ENCODE measurements around the gene OR6F1. TPM values are rescaled to one million over a fixed set of nuclear protein-coding genes. Genes with fewer than 3 reads are reported as not detected.
"Not testable (repeated sequence)": the region's sequence is repeated elsewhere in the genome, so short reads cannot be mapped to it uniquely, and the experiment has no call there.

OR6F1 gene
- total RNA-seq, 1 donor from 2014 or later, result not detected

DNA sequence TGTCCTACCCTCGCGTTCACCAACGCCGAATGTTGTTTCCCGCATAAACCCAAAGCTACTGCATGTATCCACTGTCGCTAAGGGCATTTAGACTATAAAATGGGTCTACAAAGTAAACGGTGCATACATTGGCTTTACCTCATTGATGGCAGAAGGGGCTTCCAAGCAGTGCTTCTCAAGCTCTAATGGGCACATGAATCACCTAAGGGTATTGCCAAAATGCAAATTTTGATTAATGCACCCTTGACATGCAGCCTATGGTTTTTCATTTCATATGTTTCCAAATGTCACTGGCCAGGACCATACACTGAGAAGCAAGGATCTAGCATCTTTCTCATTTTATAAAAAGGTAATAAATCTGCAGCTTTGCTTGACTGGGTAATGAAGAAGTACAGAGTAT, 2.7 kb downstream of the OR6F1 start:
- ATAC-seq, result no peak
- H3K4me1 ChIP-seq, result no peaks in the 10 kb centered on the region
- no peak overlapping the region for H3K4me3 ChIP-seq
- DNase-seq, result no peak
- no peaks in the 10 kb centered on the region for H3K36me3 ChIP-seq
- intact Hi-C loops (cut with DNase I), result no loop called here
- TF ChIP-seq, protein P1, sequence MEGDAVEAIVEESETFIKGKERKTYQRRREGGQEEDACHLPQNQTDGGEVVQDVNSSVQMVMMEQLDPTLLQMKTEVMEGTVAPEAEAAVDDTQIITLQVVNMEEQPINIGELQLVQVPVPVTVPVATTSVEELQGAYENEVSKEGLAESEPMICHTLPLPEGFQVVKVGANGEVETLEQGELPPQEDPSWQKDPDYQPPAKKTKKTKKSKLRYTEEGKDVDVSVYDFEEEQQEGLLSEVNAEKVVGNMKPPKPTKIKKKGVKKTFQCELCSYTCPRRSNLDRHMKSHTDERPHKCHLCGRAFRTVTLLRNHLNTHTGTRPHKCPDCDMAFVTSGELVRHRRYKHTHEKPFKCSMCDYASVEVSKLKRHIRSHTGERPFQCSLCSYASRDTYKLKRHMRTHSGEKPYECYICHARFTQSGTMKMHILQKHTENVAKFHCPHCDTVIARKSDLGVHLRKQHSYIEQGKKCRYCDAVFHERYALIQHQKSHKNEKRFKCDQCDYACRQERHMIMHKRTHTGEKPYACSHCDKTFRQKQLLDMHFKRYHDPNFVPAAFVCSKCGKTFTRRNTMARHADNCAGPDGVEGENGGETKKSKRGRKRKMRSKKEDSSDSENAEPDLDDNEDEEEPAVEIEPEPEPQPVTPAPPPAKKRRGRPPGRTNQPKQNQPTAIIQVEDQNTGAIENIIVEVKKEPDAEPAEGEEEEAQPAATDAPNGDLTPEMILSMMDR (IDR thresholded peaks at IDR 0.05), result no peak
- H3K9me3 ChIP-seq, result no peaks in the 10 kb centered on the region
- H3K27ac ChIP-seq, result no peak overlapping the region
- no peaks in the 10 kb centered on the region for H3K27me3 ChIP-seq (ENCODE audit: low read depth)

DNA sequence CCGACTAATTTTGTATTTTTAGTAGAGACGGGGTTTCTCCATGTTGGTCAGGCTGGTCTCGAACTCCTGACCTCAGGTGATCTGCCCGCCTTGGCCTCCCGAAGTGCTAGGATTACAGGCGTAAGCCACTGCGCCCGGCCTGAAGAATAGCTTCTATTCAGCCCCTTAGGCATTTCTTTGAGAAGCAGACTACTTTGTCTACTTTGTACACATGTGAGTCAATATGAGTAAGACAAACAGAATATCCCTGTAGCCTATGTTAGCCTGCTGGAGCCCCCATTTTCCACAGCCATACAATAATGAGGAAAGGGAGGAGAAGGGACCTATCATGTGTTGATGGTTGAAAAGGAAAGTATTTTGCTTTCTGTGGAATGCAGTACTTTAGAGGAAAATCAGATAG, 5.8 kb downstream of the OR6F1 start:
- H3K9me3 ChIP-seq; H3K4me1 ChIP-seq; H3K27me3 ChIP-seq (ENCODE audit: low read depth); H3K4me3 ChIP-seq; H3K36me3 ChIP-seq; ATAC-seq; intact Hi-C loops (cut with DNase I); DNase-seq; H3K27ac ChIP-seq: not testable (repeated sequence)

DNA sequence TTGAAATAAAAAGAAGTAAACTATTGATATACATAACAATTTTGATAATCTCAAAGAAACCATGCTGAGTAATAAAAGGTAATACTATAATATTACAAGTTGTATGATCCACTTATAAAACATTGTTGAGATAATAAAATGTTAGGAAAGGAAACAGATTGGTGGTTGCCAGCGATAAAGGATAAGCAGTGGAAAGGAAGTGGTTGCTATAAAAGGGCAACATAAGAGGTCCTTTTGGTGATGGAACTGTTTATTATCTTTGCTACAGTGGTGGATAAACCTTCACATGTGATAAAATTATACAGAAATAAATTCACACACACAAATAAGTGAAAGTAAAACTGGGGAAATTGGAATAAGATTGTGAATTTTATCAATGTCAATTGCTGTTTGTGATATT, 15.1 kb downstream of the OR6F1 start:
- Histone ChIP-seq H3K4me3 (no peak overlapping the region), H3K4me1 (no peaks in the 10 kb centered on the region), H3K9me3 (no peaks in the 10 kb centered on the region), H3K27me3 (ENCODE audit: low read depth) (no peaks in the 10 kb centered on the region), H3K36me3 (no peaks in the 10 kb centered on the region), H3K27ac (no peak overlapping the region)
- DNase-seq, result no peak
- intact Hi-C loops (cut with DNase I), result no loop called here
- TF ChIP-seq, protein P1 (IDR thresholded peaks at IDR 0.05), result no peak
- ATAC-seq, result no peak

DNA sequence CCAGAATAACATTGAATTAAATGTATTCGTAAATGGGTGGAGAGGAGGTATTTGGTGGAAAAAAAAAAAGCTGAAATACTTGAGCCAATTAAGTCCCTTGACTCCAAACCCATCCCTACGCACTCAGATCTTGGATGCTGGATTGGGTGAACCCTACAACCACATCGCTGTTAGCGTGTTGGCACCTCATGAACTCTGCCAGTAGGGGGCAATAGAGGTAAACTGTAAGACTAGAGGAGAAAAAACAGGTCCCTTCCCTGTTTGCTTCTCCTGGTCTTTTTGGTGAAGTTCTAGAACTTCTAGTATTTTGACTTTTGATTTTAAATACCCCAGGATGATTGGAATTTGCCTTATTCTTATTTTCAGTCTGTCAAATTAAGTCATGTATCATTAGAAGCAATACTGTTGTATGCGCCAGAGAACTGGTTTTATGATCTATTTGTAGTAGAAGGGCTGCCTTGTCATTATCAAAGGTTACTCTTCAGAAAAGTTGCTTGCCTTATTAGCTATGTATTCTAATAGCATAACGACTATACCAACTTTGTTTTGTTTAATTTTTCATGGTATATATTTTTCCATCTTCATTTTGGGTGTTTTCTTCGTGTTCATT, 35.1 kb downstream of the OR6F1 start:
- H3K36me3 ChIP-seq, result no peaks in the 10 kb centered on the region
- no peak overlapping the region for H3K27ac ChIP-seq
- no peaks in the 10 kb centered on the region for H3K4me1 ChIP-seq
- TF ChIP-seq, protein P1 (IDR thresholded peaks at IDR 0.05), result peak; percentile 70
- no peaks in the 10 kb centered on the region for H3K9me3 ChIP-seq
- DNase-seq (no peak), ATAC-seq (peak; percentile 48 to 49)
- no peak overlapping the region for H3K4me3 ChIP-seq
- H3K27me3 ChIP-seq (ENCODE audit: low read depth), result no peaks in the 10 kb centered on the region
- intact Hi-C loops (cut with DNase I), result no loop called here

DNA sequence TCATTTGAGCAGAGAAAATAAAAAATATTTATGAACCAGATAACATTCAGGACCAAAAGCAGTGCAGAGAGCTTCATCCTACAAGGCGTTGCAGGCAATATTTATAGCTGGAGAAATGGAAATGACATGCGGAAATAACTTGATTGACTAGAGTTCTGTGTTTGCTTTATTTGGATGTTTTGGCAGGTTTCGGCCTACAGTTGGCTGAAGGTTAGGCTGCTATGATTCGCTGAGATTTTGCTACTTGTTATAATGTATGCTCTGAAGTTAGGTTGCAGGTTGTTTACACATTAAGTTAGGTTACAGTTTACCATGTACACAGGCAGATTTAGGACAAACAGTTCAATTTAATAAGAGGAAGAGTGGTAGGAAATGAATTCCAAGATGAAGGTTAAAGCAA, 36.3 kb downstream of the OR6F1 start:
- no peak overlapping the region for H3K27ac ChIP-seq
- H3K27me3 ChIP-seq (ENCODE audit: low read depth), result no peaks in the 10 kb centered on the region
- H3K9me3 ChIP-seq, result no peaks in the 10 kb centered on the region
- DNase-seq (no peak), ATAC-seq (no peak)
- H3K4me1 ChIP-seq, result no peaks in the 10 kb centered on the region
- intact Hi-C loops (cut with DNase I), result no loop called here
- no peaks in the 10 kb centered on the region for H3K36me3 ChIP-seq
- H3K4me3 ChIP-seq, result no peak overlapping the region
- TF ChIP-seq, protein P1 (IDR thresholded peaks at IDR 0.05), result no peak

DNA sequence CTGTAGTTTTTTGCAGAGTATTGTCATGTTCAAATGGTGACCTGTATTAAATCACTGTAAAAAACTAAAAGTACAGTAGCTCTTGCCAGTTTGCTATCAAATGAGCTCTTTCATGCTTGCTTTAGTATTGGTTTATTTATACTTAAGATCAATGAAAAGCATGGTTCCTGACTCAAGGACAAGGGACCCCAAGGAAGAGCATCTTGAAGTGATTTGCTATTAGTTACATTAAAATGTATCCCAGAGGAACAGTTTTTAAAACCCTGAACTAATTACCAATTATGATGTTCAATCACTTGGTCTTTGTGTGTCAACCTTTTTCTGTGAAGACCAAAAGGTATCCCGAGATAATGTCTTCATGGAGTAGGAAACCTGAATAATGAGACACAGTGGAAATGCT, 36.8 kb downstream of the OR6F1 start, which contains the start of gene OR13G1:
TSS of gene OR13G1 (minus strand) at position 101 of the 400 bp plus-strand sequence. CDS start 6,698 bp downstream, outside the sequence.
- no peak for DNase-seq
- TF ChIP-seq, protein P1 (IDR thresholded peaks at IDR 0.05), result no peak
- Histone ChIP-seq H3K9me3 (no peaks in the 10 kb centered on the region), H3K36me3 (no peaks in the 10 kb centered on the region), H3K4me1 (no peaks in the 10 kb centered on the region), H3K27me3 (ENCODE audit: low read depth) (no peaks in the 10 kb centered on the region), H3K4me3 (no peak within 1 kb of the TSS), H3K27ac (no peak within 1 kb of the TSS)
- intact Hi-C loops (cut with DNase I), result no loop called here
- ATAC-seq, result no peak
